ENCODE results near the gene C5orf47. TPM values are rescaled to one million over a fixed set of nuclear protein-coding genes. Genes with fewer than 3 reads are reported as not detected.

The C5orf47 gene
- total and polyA plus RNA-seq, 2 of the 4 experiments (the other 2 are of a cell fraction) = not detected

- no peak for TF ChIP-seq NFE2L2 (IDR thresholded peaks at IDR 0.05; ENCODE audit: low read depth, low read length)
- TF ChIP-seq MAFK (IDR thresholded peaks at IDR 0.05; ENCODE audit: low read depth, low read length) = no peak
- no peak for TF ChIP-seq RCOR1 (IDR thresholded peaks at IDR 0.05; ENCODE audit: insufficient replicate concordance, low read length)
- TF ChIP-seq RFX5 (IDR thresholded peaks at IDR 0.05; ENCODE audit: low read depth, low read length) = no peak
- TF ChIP-seq POLR2A (IDR thresholded peaks at IDR 0.05; ENCODE audit: low read depth, low read length) = no peak
- TF ChIP-seq FOS (IDR thresholded peaks at IDR 0.05; ENCODE audit: low read depth, low read length) = no peak
- no peak for TF ChIP-seq MXI1 (IDR thresholded peaks at IDR 0.05; ENCODE audit: borderline replicate concordance, low read depth, low read length)
- TF ChIP-seq SMC3 (IDR thresholded peaks at IDR 0.05; ENCODE audit: low read depth, low read length) = no peak
- TF ChIP-seq, protein P1, sequence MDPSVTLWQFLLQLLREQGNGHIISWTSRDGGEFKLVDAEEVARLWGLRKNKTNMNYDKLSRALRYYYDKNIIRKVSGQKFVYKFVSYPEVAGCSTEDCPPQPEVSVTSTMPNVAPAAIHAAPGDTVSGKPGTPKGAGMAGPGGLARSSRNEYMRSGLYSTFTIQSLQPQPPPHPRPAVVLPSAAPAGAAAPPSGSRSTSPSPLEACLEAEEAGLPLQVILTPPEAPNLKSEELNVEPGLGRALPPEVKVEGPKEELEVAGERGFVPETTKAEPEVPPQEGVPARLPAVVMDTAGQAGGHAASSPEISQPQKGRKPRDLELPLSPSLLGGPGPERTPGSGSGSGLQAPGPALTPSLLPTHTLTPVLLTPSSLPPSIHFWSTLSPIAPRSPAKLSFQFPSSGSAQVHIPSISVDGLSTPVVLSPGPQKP (IDR thresholded peaks at IDR 0.05; ENCODE audit: borderline replicate concordance, low read depth, low read length) = no peak
- whole genome bisulfite sequencing, 2 experiments (ENCODE audit: extremely low coverage in 2 of 2, insufficient read length in 1 of 2) = 43% methylated on average over 1 of the region's 3 CpGs; no CpG with 5 or more reads in 1 of the 2 experiments
- no peaks in the 10 kb centered on the region for H3K9me3 ChIP-seq (ENCODE audit: control insufficient read depth, insufficient read depth, low read length)
- no peak overlapping the region for H2BK20ac ChIP-seq (ENCODE audit: low read depth, low read length)
- H2BK120ac ChIP-seq (ENCODE audit: low read depth, low read length) = no peak overlapping the region
- H3K9ac ChIP-seq (ENCODE audit: low read depth, low read length) = no peak overlapping the region
- BruUV-seq (replicated peaks) = no TSS peak
- ATAC-seq (ENCODE audit: low read depth) (no peak), DNase-seq (no peak)
- no peaks in the 10 kb centered on the region for H3K9me1 ChIP-seq (ENCODE audit: insufficient read depth, low read length)
- H3K4me1 ChIP-seq (ENCODE audit: control insufficient read depth, insufficient read depth, low read length) = no peaks in the 10 kb centered on the region
- H2AK5ac ChIP-seq (ENCODE audit: low read depth, low read length) = no peak overlapping the region
- no peak overlapping the region for H2AFZ ChIP-seq (replicated peaks; ENCODE audit: low read length, poor library complexity)
- no peaks in the 10 kb centered on the region for H4K20me1 ChIP-seq (ENCODE audit: insufficient read depth, low read length)
- intact Hi-C loops (cut with micrococcal nuclease) (no loop called here), dilution Hi-C loops (cut with HindIII; ENCODE audit: low sequenced_read_pairs, unreplicated experiment) (no loop called here), in situ Hi-C loops (cut with MboI; ENCODE audit: low sequenced_read_pairs) (no loop called here)
- no peak overlapping the region for H2AK9ac ChIP-seq (replicated peaks; ENCODE audit: low read depth, low read length, poor library complexity)
- no peak overlapping the region for H3K14ac ChIP-seq (replicated peaks; ENCODE audit: low read depth, low read length)
- no peak overlapping the region for H2BK15ac ChIP-seq (ENCODE audit: low read depth, low read length)
- no peaks in the 10 kb centered on the region for H3K79me1 ChIP-seq (ENCODE audit: low read depth in 1 of 2, low read length in 2 of 2)
- no peak overlapping the region for H3K4me3 ChIP-seq (ENCODE audit: insufficient read depth, low read depth, low read length)
- H4K8ac ChIP-seq (ENCODE audit: low read depth in 2 of 2, low read length in 2 of 2) = no peak overlapping the region
- H3K36me3 ChIP-seq (ENCODE audit: control insufficient read depth, insufficient read depth, low read length) = no peaks in the 10 kb centered on the region
- POLR2A ChIA-PET (ENCODE audit: unreplicated experiment) = no interaction called here
- H2BK5ac ChIP-seq (ENCODE audit: low read depth, low read length, poor library complexity, severe bottlenecking) = no peak overlapping the region
- CTCF ChIA-PET = no interaction called here
- no peak overlapping the region for H3K18ac ChIP-seq (ENCODE audit: low read depth, low read length)
- no peak overlapping the region for H4K5ac ChIP-seq (ENCODE audit: low read depth, low read length)
- H3K4ac ChIP-seq (ENCODE audit: low read depth, low read length) = no peak overlapping the region
- no peak overlapping the region for H4K91ac ChIP-seq (ENCODE audit: insufficient read depth, low read depth, low read length)
- H3K27ac ChIP-seq (ENCODE audit: insufficient read depth, low read length) = no peak overlapping the region
- H3K23ac ChIP-seq (ENCODE audit: low read depth, low read length) = no peak overlapping the region
- H3K4me2 ChIP-seq (ENCODE audit: low read depth, low read length) = no peak overlapping the region
- no peak overlapping the region for H3K56ac ChIP-seq (ENCODE audit: extremely low read depth, insufficient read depth, low read length)
- 0 out of 2 replicates have a peak, but pooled peaks cover 3% of the 10 kb centered on the region for H3K27me3 ChIP-seq (ENCODE audit: control insufficient read depth, insufficient read depth, low read length)
Measured at GRCh38 chr5:174020928-174021304, 31.9 kb downstream of the C5orf47 start.

All from IMR-90 (cell line).